ENCODE data around the gene CYP2C18. TPM values are rescaled to one million over a fixed set of nuclear protein-coding genes. Genes with fewer than 3 reads are reported as not detected.
"Not testable (repeated sequence)": the region's sequence is repeated elsewhere in the genome, so short reads cannot be mapped to it uniquely, and the experiment has no call there.

Gene CYP2C18
- total RNA-seq (not detected), polyA plus RNA-seq (under 1 TPM in 2 of 3 donors, not detected in 1; 0.03 to 0.17 TPM)
- long read RNA-seq, donor 1, result 0 reads
- long read RNA-seq, donor 2, result 0 reads

DNA sequence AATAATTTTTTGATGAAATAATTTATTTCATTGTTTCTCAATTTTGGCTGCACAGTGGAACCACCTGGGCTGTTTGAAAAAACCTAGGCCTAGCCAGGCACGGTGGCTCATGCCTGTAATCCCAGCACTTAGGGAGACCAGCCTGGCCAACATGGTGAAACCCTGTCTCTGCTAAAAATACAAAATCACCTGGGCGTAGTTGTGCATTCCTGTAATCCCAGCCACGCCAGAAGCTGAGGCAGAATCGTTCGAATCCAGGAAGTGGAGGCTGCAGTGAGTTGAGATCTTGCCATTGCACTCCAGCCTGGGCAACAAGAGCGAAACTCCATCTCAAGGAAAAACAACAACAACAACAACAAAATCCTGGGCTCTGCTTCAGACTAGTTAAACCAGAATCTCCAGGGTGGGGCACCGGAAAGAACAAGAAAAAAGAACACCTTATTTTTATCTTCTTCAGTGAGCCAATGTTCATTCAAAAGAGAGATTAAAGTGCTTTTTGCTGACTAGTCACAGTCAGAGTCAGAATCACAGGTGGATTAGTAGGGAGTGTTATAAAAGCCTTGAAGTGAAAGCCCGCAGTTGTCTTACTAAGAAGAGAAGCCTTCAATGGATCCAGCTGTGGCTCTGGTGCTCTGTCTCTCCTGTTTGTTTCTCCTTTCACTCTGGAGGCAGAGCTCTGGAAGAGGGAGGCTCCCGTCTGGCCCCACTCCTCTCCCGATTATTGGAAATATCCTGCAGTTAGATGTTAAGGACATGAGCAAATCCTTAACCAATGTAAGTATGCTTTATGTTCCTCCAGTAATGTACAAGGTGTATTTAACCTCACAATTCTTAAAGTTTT lies at the start of gene CYP2C18:
Gene CYP2C18, plus strand, starts transcription at position 516 of the 841 bp plus-strand sequence. Its CDS starts 91 bp downstream, at position 607.
- no peaks in the 10 kb centered on the region for H3K27me3 ChIP-seq (ENCODE audit: insufficient read depth in 3 of 3, low read length in 2 of 3)
- TF ChIP-seq, protein P1, sequence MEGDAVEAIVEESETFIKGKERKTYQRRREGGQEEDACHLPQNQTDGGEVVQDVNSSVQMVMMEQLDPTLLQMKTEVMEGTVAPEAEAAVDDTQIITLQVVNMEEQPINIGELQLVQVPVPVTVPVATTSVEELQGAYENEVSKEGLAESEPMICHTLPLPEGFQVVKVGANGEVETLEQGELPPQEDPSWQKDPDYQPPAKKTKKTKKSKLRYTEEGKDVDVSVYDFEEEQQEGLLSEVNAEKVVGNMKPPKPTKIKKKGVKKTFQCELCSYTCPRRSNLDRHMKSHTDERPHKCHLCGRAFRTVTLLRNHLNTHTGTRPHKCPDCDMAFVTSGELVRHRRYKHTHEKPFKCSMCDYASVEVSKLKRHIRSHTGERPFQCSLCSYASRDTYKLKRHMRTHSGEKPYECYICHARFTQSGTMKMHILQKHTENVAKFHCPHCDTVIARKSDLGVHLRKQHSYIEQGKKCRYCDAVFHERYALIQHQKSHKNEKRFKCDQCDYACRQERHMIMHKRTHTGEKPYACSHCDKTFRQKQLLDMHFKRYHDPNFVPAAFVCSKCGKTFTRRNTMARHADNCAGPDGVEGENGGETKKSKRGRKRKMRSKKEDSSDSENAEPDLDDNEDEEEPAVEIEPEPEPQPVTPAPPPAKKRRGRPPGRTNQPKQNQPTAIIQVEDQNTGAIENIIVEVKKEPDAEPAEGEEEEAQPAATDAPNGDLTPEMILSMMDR (IDR thresholded peaks at IDR 0.05), result no peak
- H3K27ac ChIP-seq, result no peak within 1 kb of the TSS
- WGBS, 3 donors, result 77 to 81% (median 78%) methylated on average over 10 of the region's 10 CpGs
- H3K4me1 ChIP-seq, result no peaks in the 10 kb centered on the region
- no peaks in the 10 kb centered on the region for H3K36me3 ChIP-seq (ENCODE audit: insufficient read depth in 1 of 2, low read depth in 1 of 2)
- no peak for ATAC-seq
- intact Hi-C loops (cut with DNase I), result no loop called here
- H3K4me3 ChIP-seq, result no peak within 1 kb of the TSS
- peaks cover 6% of the 10 kb centered on the region for H3K9me3 ChIP-seq
- no peak for DNase-seq

DNA sequence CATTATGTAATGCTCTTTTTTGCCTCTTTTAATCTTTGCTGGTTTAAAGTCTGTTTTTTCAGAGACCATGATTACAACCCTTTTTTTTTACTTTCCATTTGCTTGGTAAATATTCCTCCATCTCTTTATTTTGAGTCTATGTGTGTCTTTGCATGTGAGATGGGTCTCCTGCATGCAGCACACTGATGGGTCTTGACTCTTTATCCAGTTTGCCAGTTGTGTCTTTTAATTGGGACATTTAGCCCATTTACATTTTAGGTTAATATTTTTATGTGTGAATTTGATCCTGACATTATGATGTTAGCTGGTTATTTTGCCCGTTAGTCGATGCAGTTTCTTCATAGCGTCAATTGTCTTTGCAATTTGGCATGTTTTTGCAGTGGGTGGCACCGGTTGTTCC lies 45.4 kb upstream of the CYP2C18 start:
- H3K27ac ChIP-seq; H3K9me3 ChIP-seq; H3K4me3 ChIP-seq; H3K4me1 ChIP-seq; H3K27me3 ChIP-seq (ENCODE audit: insufficient read depth in 3 of 3, low read length in 2 of 3); intact Hi-C loops (cut with DNase I); H3K36me3 ChIP-seq (ENCODE audit: insufficient read depth in 1 of 2, low read depth in 1 of 2); ATAC-seq; DNase-seq: not testable (repeated sequence)
- WGBS, 3 donors, result 93 to 97% (median 95%) methylated on average over 4 of the region's 4 CpGs

DNA sequence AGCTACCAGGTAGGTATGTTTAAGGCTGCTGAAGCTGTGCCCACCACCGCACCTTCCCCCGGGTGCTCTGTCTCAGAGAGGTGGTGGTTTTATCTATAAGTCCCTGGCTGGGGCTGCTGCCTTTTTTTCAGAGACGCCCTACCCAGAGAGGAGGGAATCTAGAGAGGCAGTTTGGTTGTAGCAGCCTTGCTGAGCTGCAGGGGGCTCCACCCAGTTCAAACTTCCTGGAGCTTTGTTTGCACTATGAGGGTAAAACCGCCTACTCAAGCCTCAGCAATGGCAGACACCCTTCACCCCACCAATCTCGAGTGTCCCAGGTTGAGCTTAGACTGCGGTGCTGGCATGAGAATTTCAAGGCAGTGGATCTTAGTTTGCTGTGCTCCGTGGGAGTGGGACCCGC lies 43.6 kb upstream of the CYP2C18 start:
- TF ChIP-seq, protein P1 (IDR thresholded peaks at IDR 0.05), result no peak
- intact Hi-C loops (cut with DNase I), result no loop called here
- WGBS, 3 donors, result 85 to 90% (median 89%) methylated on average over 8 of the region's 8 CpGs
- no peak for ATAC-seq
- Histone ChIP-seq H3K27ac (no peak overlapping the region), H3K4me3 (no peak overlapping the region), H3K9me3 (peaks cover 3% of the 10 kb centered on the region), H3K27me3 (ENCODE audit: insufficient read depth in 3 of 3, low read length in 2 of 3) (no peaks in the 10 kb centered on the region), H3K4me1 (no peaks in the 10 kb centered on the region), H3K36me3 (ENCODE audit: insufficient read depth in 1 of 2, low read depth in 1 of 2) (no peaks in the 10 kb centered on the region)
- no peak for DNase-seq

DNA sequence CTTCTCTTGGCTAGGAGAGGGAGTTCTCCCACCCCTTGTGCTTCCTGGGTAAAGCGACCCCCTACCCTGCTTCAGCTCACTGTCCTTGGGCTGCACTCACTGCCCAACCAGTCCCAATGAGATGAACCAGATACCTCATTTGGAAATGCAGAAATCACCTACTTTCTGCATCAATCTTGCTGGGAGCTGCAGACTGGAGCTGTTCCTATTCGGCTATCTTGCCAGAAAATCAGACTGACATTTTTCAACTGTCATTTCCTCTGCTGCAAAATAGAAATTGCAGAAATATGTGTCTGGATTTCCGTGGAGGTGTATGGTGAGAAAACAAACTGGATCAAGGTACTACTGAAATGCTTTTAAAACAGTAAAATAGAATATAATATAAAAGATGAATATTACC lies 43.0 kb upstream of the CYP2C18 start:
- peaks cover 3% of the 10 kb centered on the region for H3K9me3 ChIP-seq
- 64 to 70% (median 66%) methylated on average over 3 of the region's 3 CpGs for whole genome bisulfite sequencing, 3 donors
- intact Hi-C loops (cut with DNase I), result no loop called here
- H3K27ac ChIP-seq, result no peak overlapping the region
- H3K27me3 ChIP-seq (ENCODE audit: insufficient read depth in 3 of 3, low read length in 2 of 3), result no peaks in the 10 kb centered on the region
- H3K4me1 ChIP-seq, result no peaks in the 10 kb centered on the region
- H3K36me3 ChIP-seq (ENCODE audit: insufficient read depth in 1 of 2, low read depth in 1 of 2), result no peaks in the 10 kb centered on the region
- ATAC-seq (no peak), DNase-seq (no peak)
- TF ChIP-seq, protein P1 (IDR thresholded peaks at IDR 0.05), result no peak
- H3K4me3 ChIP-seq, result no peak overlapping the region

DNA sequence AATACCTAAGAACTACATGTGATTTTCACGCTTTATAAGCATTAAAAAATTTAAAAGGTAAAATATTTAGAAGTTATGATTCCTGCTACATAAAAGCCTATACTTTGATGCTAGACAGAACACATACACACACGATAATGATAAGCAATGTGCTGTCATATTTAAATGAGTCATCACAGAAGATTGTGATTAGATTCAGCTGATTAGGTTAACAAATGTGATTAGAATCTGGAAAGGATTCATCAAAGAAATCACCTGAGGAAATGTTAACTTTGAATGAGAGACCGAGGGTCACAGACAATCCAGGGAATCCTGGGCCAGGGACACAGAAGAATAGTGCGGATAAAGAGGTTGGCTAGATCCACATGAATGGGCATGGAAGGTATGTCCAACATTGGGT lies 42.0 kb upstream of the CYP2C18 start:
- intact Hi-C loops (cut with DNase I), result no loop called here
- no peak overlapping the region for H3K27ac ChIP-seq
- TF ChIP-seq, protein P1 (IDR thresholded peaks at IDR 0.05), result no peak
- no peaks in the 10 kb centered on the region for H3K4me1 ChIP-seq
- H3K36me3 ChIP-seq (ENCODE audit: insufficient read depth in 1 of 2, low read depth in 1 of 2), result no peaks in the 10 kb centered on the region
- no peak for DNase-seq
- ATAC-seq, result no peak
- no peak overlapping the region for H3K4me3 ChIP-seq
- no peaks in the 10 kb centered on the region for H3K27me3 ChIP-seq (ENCODE audit: insufficient read depth in 3 of 3, low read length in 2 of 3)
- WGBS, 3 donors, result 88 to 89% (median 89%) methylated on average over 4 of the region's 4 CpGs
- H3K9me3 ChIP-seq, result peaks cover 3% of the 10 kb centered on the region
